B cell (primary cell): ENCODE measurements around the gene CACNA2D3.

Experiments used
- EZH2 ChIP-seq: IDR thresholded peaks from 2 replicates; pipeline ENCODE4 v1.6.1; 2012; ENCODE audit warnings: borderline replicate concordance, low read depth, mild to moderate bottlenecking, moderate library complexity, low read length; ENCODE audit not compliant: insufficient read depth, poor library complexity, severe bottlenecking
- TF ChIP-seq, protein P1 (sequence below): fragments of 200-600 bp; IDR thresholded peaks from one replicate; pipeline ENCODE4 v1.8.0; 2022; ENCODE audit warnings: antibody characterized with exemption, mild to moderate bottlenecking

GRCh38 chr3:54891540-54891897, 769.2 kb downstream of the CACNA2D3 start:
- TF ChIP-seq, protein P1, sequence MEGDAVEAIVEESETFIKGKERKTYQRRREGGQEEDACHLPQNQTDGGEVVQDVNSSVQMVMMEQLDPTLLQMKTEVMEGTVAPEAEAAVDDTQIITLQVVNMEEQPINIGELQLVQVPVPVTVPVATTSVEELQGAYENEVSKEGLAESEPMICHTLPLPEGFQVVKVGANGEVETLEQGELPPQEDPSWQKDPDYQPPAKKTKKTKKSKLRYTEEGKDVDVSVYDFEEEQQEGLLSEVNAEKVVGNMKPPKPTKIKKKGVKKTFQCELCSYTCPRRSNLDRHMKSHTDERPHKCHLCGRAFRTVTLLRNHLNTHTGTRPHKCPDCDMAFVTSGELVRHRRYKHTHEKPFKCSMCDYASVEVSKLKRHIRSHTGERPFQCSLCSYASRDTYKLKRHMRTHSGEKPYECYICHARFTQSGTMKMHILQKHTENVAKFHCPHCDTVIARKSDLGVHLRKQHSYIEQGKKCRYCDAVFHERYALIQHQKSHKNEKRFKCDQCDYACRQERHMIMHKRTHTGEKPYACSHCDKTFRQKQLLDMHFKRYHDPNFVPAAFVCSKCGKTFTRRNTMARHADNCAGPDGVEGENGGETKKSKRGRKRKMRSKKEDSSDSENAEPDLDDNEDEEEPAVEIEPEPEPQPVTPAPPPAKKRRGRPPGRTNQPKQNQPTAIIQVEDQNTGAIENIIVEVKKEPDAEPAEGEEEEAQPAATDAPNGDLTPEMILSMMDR, result no peak
- no peak for TF ChIP-seq EZH2
